G401.6 (cell line): Measurements from ENCODE around the gene SAXO1.
"Not testable (repeated sequence)": the region's sequence is repeated elsewhere in the genome, so short reads cannot be mapped to it uniquely, and the experiment has no call there.

Experiments
- FAIRE-seq: peaks from 2 replicates; lab custom pipeline; 2012; peaks lifted over from hg19 to GRCh38; lab: Jason Lieb, UNC

SAXO1 gene

GRCh38 chr9:18999173-18999785, 33.7 kb downstream of the SAXO1 start:
- FAIRE-seq = no peak

- no peak for FAIRE-seq
These were observed 35.9 kb downstream of the SAXO1 start for GRCh38 chr9:18997151-18997550.

- no peak for FAIRE-seq
These were observed 36.8 kb downstream of the SAXO1 start for GRCh38 chr9:18996211-18996610.

GRCh38 chr9:18994263-18994916, 38.6 kb downstream of the SAXO1 start:
- FAIRE-seq = no peak

GRCh38 chr9:18991197-18991596, 41.8 kb downstream of the SAXO1 start:
- FAIRE-seq = not testable (repeated sequence)

- no peak for FAIRE-seq
These were observed 42.5 kb downstream of the SAXO1 start for GRCh38 chr9:18990494-18990893.

- FAIRE-seq = no peak
These were observed 43.1 kb downstream of the SAXO1 start for GRCh38 chr9:18989865-18990264.

GRCh38 chr9:18989097-18989496, 43.9 kb downstream of the SAXO1 start:
- no peak for FAIRE-seq

GRCh38 chr9:18988003-18988402, 45.0 kb downstream of the SAXO1 start:
- FAIRE-seq = no peak

- FAIRE-seq = no peak
These were observed 47.0 kb downstream of the SAXO1 start for GRCh38 chr9:18985996-18986395.

- FAIRE-seq = no peak
These were observed 47.5 kb downstream of the SAXO1 start for GRCh38 chr9:18985464-18985951.

- no peak for FAIRE-seq
These were observed 50.8 kb downstream of the SAXO1 start for GRCh38 chr9:18982262-18982620.

GRCh38 chr9:18981476-18982261, 51.3 kb downstream of the SAXO1 start:
- FAIRE-seq = no peak

- FAIRE-seq = no peak
These were observed 52.8 kb downstream of the SAXO1 start for GRCh38 chr9:18980189-18980588.

- no peak for FAIRE-seq
These were observed 53.6 kb downstream of the SAXO1 start for GRCh38 chr9:18979367-18979766.

- FAIRE-seq = no peak
These were observed 54.8 kb downstream of the SAXO1 start for GRCh38 chr9:18978188-18978587.

- no peak for FAIRE-seq
These were observed 56.1 kb downstream of the SAXO1 start for GRCh38 chr9:18976709-18977531.

- FAIRE-seq = no peak
These were observed 56.7 kb downstream of the SAXO1 start for GRCh38 chr9:18976221-18976708.

GRCh38 chr9:18973348-18973747, 59.7 kb downstream of the SAXO1 start:
- no peak for FAIRE-seq

- FAIRE-seq = no peak
These were observed 60.3 kb downstream of the SAXO1 start for GRCh38 chr9:18972675-18973074.

- FAIRE-seq = no peak
These were observed 61.1 kb downstream of the SAXO1 start for GRCh38 chr9:18971909-18972308.

- FAIRE-seq = no peak
These were observed 61.6 kb downstream of the SAXO1 start for GRCh38 chr9:18971404-18971803.
